Uterus (tissue), 4 donors: Measurements from ENCODE around the gene TMEM59. TPM values are rescaled to one million over a fixed set of nuclear protein-coding genes. Genes with fewer than 3 reads are reported as not detected.
"Not testable (repeated sequence)": the region's sequence is repeated elsewhere in the genome, so short reads cannot be mapped to it uniquely, and the experiment has no call there.

Experiments
- DNase-seq, 2 donors: peaks; one replicate each; pipeline ENCODE4 v3.0.0-alpha.2; 2019 to 2020
- H3K27ac ChIP-seq, 2 donors: fragments of 200-600 bp; sonication (generic); 1 replicate in 1 of 2; 2 replicates in 1 of 2; pipeline ENCODE4 v1.5.1; 2016 to 2018
- H3K27me3 ChIP-seq, 2 donors: fragments of 200-600 bp; sonication (generic); one replicate each; pipeline ENCODE4 v1.5.1; 2018 to 2019; ENCODE audit warnings: control low read depth in 1 of 2
- H3K36me3 ChIP-seq, 2 donors: fragments of 200-600 bp; sonication (generic); one replicate each; pipeline ENCODE4 v1.5.1; 2019; ENCODE audit warnings: control low read depth in 1 of 2
- H3K4me1 ChIP-seq, 2 donors: fragments of 200-600 bp; sonication (generic); one replicate each; pipeline ENCODE4 v1.5.1; 2018 to 2019; ENCODE audit warnings: control low read depth in 1 of 2
- H3K4me3 ChIP-seq, 2 donors: fragments of 200-600 bp; sonication (generic); 1 replicate in 1 of 2; 2 replicates in 1 of 2; pipeline ENCODE4 v1.5.1; 2018 to 2019; ENCODE audit warnings: mild to moderate bottlenecking in 1 of 2
- H3K9me3 ChIP-seq, 2 donors: fragments of 200-600 bp; sonication (generic); one replicate each; pipeline ENCODE4 v1.5.1; 2019; ENCODE audit warnings: control low read depth in 1 of 2
- POLR2A ChIP-seq, 2 donors: fragments of 450-650 bp; IDR thresholded peaks; one replicate each; pipeline ENCODE4 v1.6.1; 2016; ENCODE audit warnings: antibody characterized with exemption in 2 of 2, mild to moderate bottlenecking in 1 of 2, moderate library complexity in 1 of 2
- intact Hi-C: fragments of 100-400 bp; cut with DNase I; formaldehyde crosslinking; loops from one replicate; pipeline ENCODE4 v1.15.1; 2023; ENCODE audit warnings: low total_unique reads
- total RNA-seq, 4 donors: library from RNA; depleted of rRNA in 3 of 4; stranded (reverse); fragments of >200 nt in 3 of 4; gene quantifications; one replicate each; pipeline versions ENCODE4 v1.1.0 to v1.2.4, GENCODE V29; 2014 to 2023
- TF ChIP-seq, protein P1 (sequence below), 4 experiments: fragments of 200-600 bp in 2 of 4; fragments of 450-650 bp in 2 of 4; sonication (generic) in 2 of 4; IDR thresholded peaks; one replicate each; pipeline ENCODE4 v1.5.1; 2016 to 2019; ENCODE audit warnings: antibody characterized with exemption in 4 of 4, mild to moderate bottlenecking in 2 of 4, moderate library complexity in 1 of 4
- donor health status: DM: yes; HTN: yes; CAD: no.

Gene TMEM59
- total RNA-seq, 4 donors from 2014 or later: 82.2 to 327 (median 301) TPM

DNA sequence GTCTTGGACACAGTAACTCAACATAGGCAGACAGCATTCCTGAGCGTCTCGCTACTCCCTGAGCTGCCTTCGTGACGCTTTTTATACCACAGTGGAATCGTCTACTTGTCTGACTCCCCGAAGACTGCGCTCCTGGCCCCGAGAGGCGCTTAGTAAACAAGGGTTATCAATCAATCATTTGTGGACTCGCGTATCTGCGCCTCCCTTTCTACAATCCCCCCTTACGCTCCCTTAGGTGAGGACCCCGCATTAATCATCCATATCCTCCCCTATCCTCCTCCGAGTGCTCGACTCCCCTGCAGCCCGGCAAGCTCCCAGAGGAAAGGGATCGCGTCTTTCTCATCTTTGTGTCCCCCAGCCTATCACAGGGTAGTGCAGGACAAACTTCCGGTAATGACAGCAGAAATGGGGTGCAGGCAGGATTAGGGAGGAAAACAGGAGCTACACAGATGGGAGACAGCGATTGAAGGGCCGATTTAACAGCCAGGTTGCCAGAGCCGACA lies 522 bp downstream of the TMEM59 start:
- Histone ChIP-seq H3K4me3 (peak overlapping the region; percentile 73 to 90), H3K4me1 (peaks cover 0 to 4% of the 10 kb centered on the region in 2 donors), H3K27ac (peak overlapping the region; percentile 90 to 91), H3K36me3 (no peaks in the 10 kb centered on the region), H3K9me3 (no peaks in the 10 kb centered on the region), H3K27me3 (no peaks in the 10 kb centered on the region)
- peak; percentile 19 to 20 for DNase-seq
- no peak for TF ChIP-seq POLR2A (IDR thresholded peaks at IDR 0.05)
- TF ChIP-seq, protein P1, sequence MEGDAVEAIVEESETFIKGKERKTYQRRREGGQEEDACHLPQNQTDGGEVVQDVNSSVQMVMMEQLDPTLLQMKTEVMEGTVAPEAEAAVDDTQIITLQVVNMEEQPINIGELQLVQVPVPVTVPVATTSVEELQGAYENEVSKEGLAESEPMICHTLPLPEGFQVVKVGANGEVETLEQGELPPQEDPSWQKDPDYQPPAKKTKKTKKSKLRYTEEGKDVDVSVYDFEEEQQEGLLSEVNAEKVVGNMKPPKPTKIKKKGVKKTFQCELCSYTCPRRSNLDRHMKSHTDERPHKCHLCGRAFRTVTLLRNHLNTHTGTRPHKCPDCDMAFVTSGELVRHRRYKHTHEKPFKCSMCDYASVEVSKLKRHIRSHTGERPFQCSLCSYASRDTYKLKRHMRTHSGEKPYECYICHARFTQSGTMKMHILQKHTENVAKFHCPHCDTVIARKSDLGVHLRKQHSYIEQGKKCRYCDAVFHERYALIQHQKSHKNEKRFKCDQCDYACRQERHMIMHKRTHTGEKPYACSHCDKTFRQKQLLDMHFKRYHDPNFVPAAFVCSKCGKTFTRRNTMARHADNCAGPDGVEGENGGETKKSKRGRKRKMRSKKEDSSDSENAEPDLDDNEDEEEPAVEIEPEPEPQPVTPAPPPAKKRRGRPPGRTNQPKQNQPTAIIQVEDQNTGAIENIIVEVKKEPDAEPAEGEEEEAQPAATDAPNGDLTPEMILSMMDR (IDR thresholded peaks at IDR 0.05): no peak
- intact Hi-C loops: no loop called here

DNA sequence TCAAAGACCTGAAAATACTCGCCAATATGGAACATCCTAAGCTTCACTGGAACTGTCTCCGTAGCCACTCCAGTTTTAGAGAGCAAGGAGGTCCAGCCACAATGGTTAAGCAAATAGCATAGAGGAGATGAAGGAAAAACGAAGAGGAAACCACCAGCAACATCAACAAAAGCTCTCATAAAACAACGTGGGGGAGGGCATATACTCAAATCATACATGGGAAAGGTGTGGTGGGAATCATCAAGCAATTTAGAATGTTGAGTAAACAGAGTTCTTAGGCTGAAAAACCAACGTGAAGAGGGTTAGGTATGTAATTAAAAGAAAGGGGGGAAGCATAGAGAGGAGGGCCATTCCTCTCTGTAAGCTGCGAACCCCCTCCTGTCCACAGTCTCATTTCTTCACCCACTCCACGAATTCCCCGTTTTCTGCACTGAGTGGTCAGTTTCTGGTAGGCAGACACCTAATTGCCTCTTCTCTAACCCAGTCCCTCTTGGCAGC lies 1.0 kb downstream of the TMEM59 start:
- TF ChIP-seq, protein P1 (IDR thresholded peaks at IDR 0.05): no peak
- TF ChIP-seq POLR2A (IDR thresholded peaks at IDR 0.05): no peak
- H3K4me1 ChIP-seq: peaks cover 0 to 4% of the 10 kb centered on the region in 2 donors
- H3K36me3 ChIP-seq: no peaks in the 10 kb centered on the region
- peak overlapping the region; percentile 73 to 90 for H3K4me3 ChIP-seq
- H3K27ac ChIP-seq: peak overlapping the region; percentile 90 to 91
- DNase-seq: no peak
- no peaks in the 10 kb centered on the region for H3K9me3 ChIP-seq
- no peaks in the 10 kb centered on the region for H3K27me3 ChIP-seq
- intact Hi-C loops: no loop called here

DNA sequence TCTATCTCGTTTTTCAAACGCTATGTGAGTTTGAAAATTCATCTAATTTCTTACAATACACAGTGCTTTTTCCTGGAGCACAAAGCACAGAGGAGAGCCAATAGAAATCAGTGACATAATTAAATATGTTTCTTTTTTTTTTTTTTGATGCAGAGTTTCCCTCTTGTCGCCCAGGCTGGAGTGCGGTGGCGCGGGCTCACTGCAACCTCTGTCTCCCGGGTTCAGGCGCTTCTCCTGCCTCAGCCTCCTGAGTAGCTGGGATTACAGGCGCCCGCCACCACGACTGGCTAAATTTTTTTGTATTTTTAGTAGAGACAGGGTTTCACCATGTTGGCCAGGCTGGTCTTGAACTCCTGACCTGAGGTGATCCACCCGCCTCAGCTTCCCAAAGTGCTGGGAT lies 2.6 kb downstream of the TMEM59 start:
- intact Hi-C loops, H3K27ac ChIP-seq, H3K4me1 ChIP-seq, H3K27me3 ChIP-seq, H3K36me3 ChIP-seq, DNase-seq, H3K9me3 ChIP-seq, H3K4me3 ChIP-seq: not testable (repeated sequence)

DNA sequence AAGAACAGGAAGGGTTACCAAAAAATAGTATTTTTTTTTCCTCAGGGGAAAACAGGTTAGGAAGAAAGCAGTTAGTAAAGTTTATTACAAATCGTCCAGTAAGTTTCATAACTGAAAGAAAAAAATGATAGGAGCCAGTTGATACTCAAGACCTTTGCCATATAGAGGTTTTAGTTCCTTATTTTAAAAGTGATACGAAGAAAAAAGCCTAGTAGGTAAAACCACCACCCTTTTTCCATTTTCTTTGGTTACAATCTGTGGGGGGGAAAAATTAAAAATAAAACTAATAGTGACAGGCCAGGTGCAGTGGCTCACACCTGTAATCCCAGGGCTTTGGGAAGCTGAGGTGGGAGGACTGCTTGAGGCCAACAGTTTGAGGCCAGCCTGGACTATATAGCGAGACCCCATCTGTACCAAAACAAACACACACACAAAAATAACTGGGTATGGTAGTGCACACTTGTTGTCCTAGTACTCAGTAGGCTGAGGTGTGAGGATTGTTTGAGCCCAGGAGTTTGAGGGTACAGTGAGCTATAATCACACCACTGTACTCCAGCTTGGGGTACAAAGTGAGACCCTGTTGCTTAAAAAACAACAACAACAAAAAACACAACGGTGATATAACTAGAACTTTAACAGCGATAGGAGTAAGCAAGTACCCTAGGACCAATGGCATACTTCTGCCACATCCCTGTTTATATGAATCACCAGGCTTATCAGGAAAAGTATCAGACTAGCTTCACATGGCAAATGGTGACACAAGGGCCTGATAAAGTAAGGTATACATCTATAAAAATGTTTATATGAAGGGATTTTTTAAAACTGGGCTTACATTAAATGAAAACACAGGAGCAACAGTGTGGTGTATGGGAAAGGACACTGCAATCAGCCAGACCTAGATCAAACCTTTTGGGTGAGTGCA lies 5.4 kb downstream of the TMEM59 start:
- intact Hi-C loops: no loop called here
- Histone ChIP-seq H3K27me3 (no peaks in the 10 kb centered on the region), H3K4me3 (no peak overlapping the region), H3K4me1 (peaks cover 0 to 4% of the 10 kb centered on the region in 2 donors), H3K27ac (no peak overlapping the region), H3K36me3 (no peaks in the 10 kb centered on the region), H3K9me3 (no peaks in the 10 kb centered on the region)
- no peak for DNase-seq
- TF ChIP-seq POLR2A (IDR thresholded peaks at IDR 0.05): no peak
- TF ChIP-seq, protein P1 (IDR thresholded peaks at IDR 0.05): no peak

- TF ChIP-seq, protein P1 (IDR thresholded peaks at IDR 0.05): no peak
- TF ChIP-seq POLR2A (IDR thresholded peaks at IDR 0.05): no peak
- Histone ChIP-seq H3K9me3 (no peaks in the 10 kb centered on the region), H3K27ac (no peak overlapping the region), H3K36me3 (no peaks in the 10 kb centered on the region), H3K27me3 (no peaks in the 10 kb centered on the region), H3K4me3 (no peak overlapping the region), H3K4me1 (peaks cover 0 to 4% of the 10 kb centered on the region in 2 donors)
- DNase-seq: no peak
- intact Hi-C loops: no loop called here
Measured at GRCh38 chr1:54046671-54047383, 6.2 kb downstream of the TMEM59 start.
